Neural cell (in vitro differentiated cells): Measurements from ENCODE around the gene APOD.

Source experiments
- CTCF ChIP-seq: fragments of 450-650 bp; IDR thresholded peaks from 2 replicates; pipeline ENCODE4 v1.5.1; 2014; ENCODE audit warnings: antibody characterized with exemption, mild to moderate bottlenecking, moderate library complexity; ENCODE audit not compliant: poor library complexity, severe bottlenecking
- EZH2 ChIP-seq: fragments of 200-600, 300-800 bp; shearing (Covaris generic), sonication (generic); IDR thresholded peaks from 2 replicates; pipeline ENCODE4 v1.6.1; 2014; ENCODE audit warnings: antibody characterized with exemption, low read length, borderline replicate concordance, mild to moderate bottlenecking; ENCODE audit not compliant: insufficient read depth, poor library complexity, severe bottlenecking
- MXI1 ChIP-seq: fragments of 450-650 bp; conservative IDR thresholded peaks from 2 replicates; pipeline ENCODE4 v1.6.1; 2014; ENCODE audit warnings: antibody characterized with exemption, mild to moderate bottlenecking; ENCODE audit not compliant: poor library complexity, severe bottlenecking
- POLR2AphosphoS5 ChIP-seq: IDR thresholded peaks from 2 replicates; pipeline ENCODE4 v1.6.1; 2012
- RAD21 ChIP-seq: fragments of 450-650 bp; conservative IDR thresholded peaks from 2 replicates; pipeline ENCODE4 v1.6.1; 2014; ENCODE audit warnings: antibody characterized with exemption, mild to moderate bottlenecking, moderate library complexity
- REST ChIP-seq: IDR thresholded peaks from 2 replicates; pipeline ENCODE4 v1.6.1; 2012; ENCODE audit warnings: borderline replicate concordance
- SMC3 ChIP-seq: fragments of 450-650 bp; conservative IDR thresholded peaks from 2 replicates; pipeline ENCODE4 v1.6.1; 2014; ENCODE audit warnings: antibody characterized with exemption, mild to moderate bottlenecking, moderate library complexity; ENCODE audit not compliant: poor library complexity
- TAF1 ChIP-seq: IDR thresholded peaks from 2 replicates; pipeline ENCODE4 v1.6.1; 2012; ENCODE audit warnings: low read depth

- TF ChIP-seq CTCF (no peak), POLR2AphosphoS5 (no peak), RAD21 (no peak), TAF1 (no peak), EZH2 (no peak), REST (no peak), MXI1 (no peak), SMC3 (no peak)
These were observed 767 bp upstream of the APOD start for GRCh38 chr3:195584543-195584870.
